GM19395 (cell line): ENCODE results near the gene APOL1.
"Not testable (repeated sequence)": the region's sequence is repeated elsewhere in the genome, so short reads cannot be mapped to it uniquely, and the experiment has no call there.

ENCODE experiments used
- ATAC-seq: cut with Tn5 transposase; IDR thresholded peaks from one replicate; pipeline ENCODE4 v1.9.1; 2021; ENCODE audit warnings: mild to moderate bottlenecking, moderate library complexity; ENCODE audit not compliant: unreplicated experiment

The APOL1 gene

GRCh38 chr22:36263886-36264664, 11.1 kb downstream of the APOL1 start:
- ATAC-seq: not testable (repeated sequence)

- ATAC-seq: no peak
Observed at GRCh38 chr22:36267058-36267457, 14.1 kb downstream of the APOL1 start.

- no peak for ATAC-seq
Observed at GRCh38 chr22:36267896-36268485, 15.1 kb downstream of the APOL1 start.

GRCh38 chr22:36271231-36271630, 18.3 kb downstream of the APOL1 start:
- ATAC-seq: not testable (repeated sequence)

GRCh38 chr22:36271951-36272350, 19.0 kb downstream of the APOL1 start:
- not testable (repeated sequence) for ATAC-seq

- no peak for ATAC-seq
Observed at GRCh38 chr22:36274531-36274930, 21.6 kb downstream of the APOL1 start.

- ATAC-seq: no peak
Observed at GRCh38 chr22:36277482-36278291, 24.8 kb downstream of the APOL1 start.

- ATAC-seq: no peak
Observed at GRCh38 chr22:36279219-36279666, 26.3 kb downstream of the APOL1 start.

- ATAC-seq: no peak
Observed at GRCh38 chr22:36280379-36280778, 27.4 kb downstream of the APOL1 start.

- ATAC-seq: no peak
Observed at GRCh38 chr22:36281781-36282327, 28.9 kb downstream of the APOL1 start.

GRCh38 chr22:36282328-36282831, 29.4 kb downstream of the APOL1 start:
- no peak for ATAC-seq

- no peak for ATAC-seq
Observed at GRCh38 chr22:36284171-36284571, 31.2 kb downstream of the APOL1 start.

GRCh38 chr22:36285017-36285416, 32.1 kb downstream of the APOL1 start:
- ATAC-seq: no peak

- ATAC-seq: no peak
Observed at GRCh38 chr22:36285545-36285944, 32.6 kb downstream of the APOL1 start.

GRCh38 chr22:36286096-36286957, 33.4 kb downstream of the APOL1 start:
- ATAC-seq: no peak

- no peak for ATAC-seq
Observed at GRCh38 chr22:36287881-36288515, 35.1 kb downstream of the APOL1 start.

- no peak for ATAC-seq
Observed at GRCh38 chr22:36288571-36289405, 35.9 kb downstream of the APOL1 start.

- ATAC-seq: no peak
Observed at GRCh38 chr22:36289406-36289870, 36.5 kb downstream of the APOL1 start.

GRCh38 chr22:36289948-36290371, 37.0 kb downstream of the APOL1 start:
- ATAC-seq: not testable (repeated sequence)
